ENCODE measurements around the gene INSYN2A. TPM values are rescaled to one million over a fixed set of nuclear protein-coding genes. Genes with fewer than 3 reads are reported as not detected.

Gene INSYN2A
- total and polyA plus RNA-seq, 2 experiments from 2014 or later, result 0.28 to 1.3 TPM

GRCh38 chr10:127151981-127152699 lies 44.3 kb downstream of the INSYN2A start:
- no peaks in the 10 kb centered on the region; the same call in none of the 2 replicates for H4K20me1 ChIP-seq (replicated peaks; ENCODE audit: insufficient read depth)
- H3K36me3 ChIP-seq (ENCODE audit: insufficient read depth), result no peaks in the 10 kb centered on the region
- no peaks in the 10 kb centered on the region for H3F3A ChIP-seq (replicated peaks; ENCODE audit: low read depth)
- no peaks in the 10 kb centered on the region for H3K27me3 Mint-ChIP-seq (ENCODE audit: insufficient read depth, low read depth, poor library complexity)
- no peak overlapping the region for H3K4me3 Mint-ChIP-seq
- peak; percentile 45 for ATAC-seq
- no peak overlapping the region for H3K27ac ChIP-seq (ENCODE audit: low read depth)
- H3K79me2 ChIP-seq (replicated peaks; ENCODE audit: insufficient read depth), result no peaks in the 10 kb centered on the region
- H3K27ac Mint-ChIP-seq, result peak overlapping the region; percentile 72; the same call in 1 of the 2 replicates
- H3K4me2 ChIP-seq, result no peak overlapping the region
- H3K9me3 Mint-ChIP-seq, result no peaks in the 10 kb centered on the region
- TF ChIP-seq, protein P1, sequence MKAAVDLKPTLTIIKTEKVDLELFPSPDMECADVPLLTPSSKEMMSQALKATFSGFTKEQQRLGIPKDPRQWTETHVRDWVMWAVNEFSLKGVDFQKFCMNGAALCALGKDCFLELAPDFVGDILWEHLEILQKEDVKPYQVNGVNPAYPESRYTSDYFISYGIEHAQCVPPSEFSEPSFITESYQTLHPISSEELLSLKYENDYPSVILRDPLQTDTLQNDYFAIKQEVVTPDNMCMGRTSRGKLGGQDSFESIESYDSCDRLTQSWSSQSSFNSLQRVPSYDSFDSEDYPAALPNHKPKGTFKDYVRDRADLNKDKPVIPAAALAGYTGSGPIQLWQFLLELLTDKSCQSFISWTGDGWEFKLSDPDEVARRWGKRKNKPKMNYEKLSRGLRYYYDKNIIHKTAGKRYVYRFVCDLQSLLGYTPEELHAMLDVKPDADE (IDR thresholded peaks at IDR 0.05), result no peak
- no peak for TF ChIP-seq POLR2AphosphoS5 (IDR thresholded peaks at IDR 0.05; ENCODE audit: low read depth)
- TF ChIP-seq ZNF331 (CRISPR knock-in tag; IDR thresholded peaks at IDR 0.05; ENCODE audit: low read depth), result no peak
- TF ChIP-seq EZH2 (IDR thresholded peaks at IDR 0.05; ENCODE audit: low read depth, unreplicated experiment), result no peak
- TF ChIP-seq STAT1 (IDR thresholded peaks at IDR 0.05; ENCODE audit: unreplicated experiment), result no peak
- no peak for TF ChIP-seq ZNF462 (CRISPR knock-in tag; IDR thresholded peaks at IDR 0.05)
- TF ChIP-seq JUNB (IDR thresholded peaks at IDR 0.05; ENCODE audit: unreplicated experiment), result no peak
- no peak for TF ChIP-seq CTCF (conservative IDR thresholded peaks at IDR 0.05; ENCODE audit: low read depth in 2 of 2)
- no peak for TF ChIP-seq ZNF114 (CRISPR knock-in tag; IDR thresholded peaks at IDR 0.05)
- TF ChIP-seq NANOG (IDR thresholded peaks at IDR 0.05; ENCODE audit: borderline replicate concordance), result no peak
- TF ChIP-seq EZH2phosphoT487 (IDR thresholded peaks at IDR 0.05; ENCODE audit: unreplicated experiment), result no peak
- TF ChIP-seq CREB1 (CRISPR knock-in tag; IDR thresholded peaks at IDR 0.05; ENCODE audit: low read depth), result no peak
- TF ChIP-seq REST (IDR thresholded peaks at IDR 0.05; ENCODE audit: unreplicated experiment), result no peak
- H3K27me3 ChIP-seq (ENCODE audit: insufficient read depth), result no peaks in the 10 kb centered on the region
- 0 out of 2 replicates have a peak, but pooled peaks cover 3% of the 10 kb centered on the region for H3K9me2 ChIP-seq (ENCODE audit: insufficient read depth)
- peaks cover 31% of the 10 kb centered on the region for H3K4me1 ChIP-seq (ENCODE audit: insufficient read depth)
- H3K36me3 Mint-ChIP-seq (ENCODE audit: low read depth), result no peaks in the 10 kb centered on the region
- peaks cover 60% of the 10 kb centered on the region for H3K4me1 Mint-ChIP-seq
- no peak overlapping the region for H2AFZ ChIP-seq
- DNase-seq (ENCODE audit: low spot score), result peak; percentile 25
- H3K4me3 ChIP-seq, result no peak overlapping the region

Measured in GM23338 (cell line).